ENCODE measurements around the gene SMURF2.

- TF ChIP-seq, protein P1, sequence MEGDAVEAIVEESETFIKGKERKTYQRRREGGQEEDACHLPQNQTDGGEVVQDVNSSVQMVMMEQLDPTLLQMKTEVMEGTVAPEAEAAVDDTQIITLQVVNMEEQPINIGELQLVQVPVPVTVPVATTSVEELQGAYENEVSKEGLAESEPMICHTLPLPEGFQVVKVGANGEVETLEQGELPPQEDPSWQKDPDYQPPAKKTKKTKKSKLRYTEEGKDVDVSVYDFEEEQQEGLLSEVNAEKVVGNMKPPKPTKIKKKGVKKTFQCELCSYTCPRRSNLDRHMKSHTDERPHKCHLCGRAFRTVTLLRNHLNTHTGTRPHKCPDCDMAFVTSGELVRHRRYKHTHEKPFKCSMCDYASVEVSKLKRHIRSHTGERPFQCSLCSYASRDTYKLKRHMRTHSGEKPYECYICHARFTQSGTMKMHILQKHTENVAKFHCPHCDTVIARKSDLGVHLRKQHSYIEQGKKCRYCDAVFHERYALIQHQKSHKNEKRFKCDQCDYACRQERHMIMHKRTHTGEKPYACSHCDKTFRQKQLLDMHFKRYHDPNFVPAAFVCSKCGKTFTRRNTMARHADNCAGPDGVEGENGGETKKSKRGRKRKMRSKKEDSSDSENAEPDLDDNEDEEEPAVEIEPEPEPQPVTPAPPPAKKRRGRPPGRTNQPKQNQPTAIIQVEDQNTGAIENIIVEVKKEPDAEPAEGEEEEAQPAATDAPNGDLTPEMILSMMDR (IDR thresholded peaks at IDR 0.05), result no peak
- TF ChIP-seq POLR2A (IDR thresholded peaks at IDR 0.05), result no peak
These were observed 157.3 kb downstream of the SMURF2 start for GRCh38 chr17:64504769-64505339.
